HG03565 (cell line): ENCODE measurements around the gene LGALS12.

Experiments
- ATAC-seq: cut with Tn5 transposase; IDR thresholded peaks from one replicate; pipeline ENCODE4 v1.9.1; 2021; ENCODE audit warnings: mild to moderate bottlenecking, moderate library complexity; ENCODE audit not compliant: unreplicated experiment

Gene LGALS12

DNA sequence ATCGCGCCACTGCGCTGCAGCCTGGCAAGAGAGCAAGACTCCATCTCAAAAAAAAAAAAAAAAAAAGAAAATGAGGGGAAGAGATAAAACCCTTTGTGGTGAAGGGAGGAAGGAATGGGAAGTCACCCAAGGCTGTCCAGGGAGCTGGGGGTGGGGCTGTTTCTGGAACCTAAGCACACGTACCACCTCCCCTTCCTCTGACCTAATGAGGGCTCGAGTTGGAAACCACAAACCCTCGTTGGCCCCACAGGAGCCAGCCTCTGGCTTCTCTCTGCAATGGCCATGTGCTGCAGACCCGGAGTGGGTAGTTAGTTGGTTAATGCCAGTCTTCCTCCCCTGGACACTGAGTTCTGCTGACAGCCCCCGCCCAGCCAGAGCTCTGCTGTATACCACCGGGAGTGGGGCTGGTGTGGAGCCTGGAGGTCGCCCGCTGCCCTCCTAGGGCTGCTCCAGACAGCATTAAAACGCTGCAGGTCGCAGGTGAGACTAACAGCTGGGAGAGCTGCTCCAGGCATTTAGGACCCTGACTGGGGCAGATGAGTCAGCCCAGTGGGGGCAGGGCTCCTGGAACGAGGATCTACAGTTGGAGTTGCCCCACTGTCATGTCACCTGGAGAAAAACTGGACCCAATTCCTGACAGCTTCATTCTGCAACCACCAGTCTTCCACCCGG is at the start of gene LGALS12:
LGALS12 (plus strand) TSS at position 228 of the 672 bp plus-strand sequence; CDS start at position 603, 375 bp downstream.
- ATAC-seq: no peak

DNA sequence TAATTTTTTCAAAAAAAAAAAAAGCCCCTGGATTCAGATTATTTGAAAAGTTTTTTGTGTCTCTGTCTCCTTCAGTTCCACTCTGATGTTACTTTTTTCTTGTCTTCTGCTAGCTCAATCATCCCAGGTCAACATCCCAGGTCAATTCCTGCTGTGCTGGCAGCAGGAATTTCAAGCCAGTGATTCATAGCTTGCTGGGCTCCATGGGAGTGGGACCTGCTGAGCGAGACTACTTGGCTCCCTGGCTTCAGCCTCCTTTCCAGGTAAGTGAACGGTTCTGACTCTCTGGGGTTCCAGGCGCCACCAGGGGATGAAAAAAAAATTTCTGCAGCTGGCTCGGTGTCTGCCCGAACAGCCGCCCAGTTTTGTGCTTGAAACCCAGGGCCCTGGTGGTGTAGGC is 46.3 kb upstream of the LGALS12 start:
- ATAC-seq: no peak

- ATAC-seq: no peak
These were observed 43.7 kb upstream of the LGALS12 start for GRCh38 chr11:63462137-63462536.

DNA sequence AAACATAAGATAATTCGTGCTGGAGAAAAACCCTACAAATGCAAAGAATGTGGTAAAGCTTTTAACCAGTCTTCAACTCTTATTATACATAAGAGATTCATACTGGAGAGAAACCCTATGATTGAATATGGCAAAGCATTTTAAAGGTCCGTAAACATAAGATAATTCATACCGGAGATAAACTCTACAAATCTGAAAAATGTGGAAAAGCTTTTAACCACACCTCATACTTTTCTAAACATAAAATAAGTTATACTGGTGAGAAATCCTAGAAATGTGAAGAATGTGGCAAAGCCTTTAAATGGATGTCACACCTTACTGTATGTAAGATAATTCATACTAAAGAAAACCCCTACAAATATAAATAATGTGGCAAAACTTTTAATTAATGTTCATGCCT is 35.6 kb upstream of the LGALS12 start:
- no peak for ATAC-seq

DNA sequence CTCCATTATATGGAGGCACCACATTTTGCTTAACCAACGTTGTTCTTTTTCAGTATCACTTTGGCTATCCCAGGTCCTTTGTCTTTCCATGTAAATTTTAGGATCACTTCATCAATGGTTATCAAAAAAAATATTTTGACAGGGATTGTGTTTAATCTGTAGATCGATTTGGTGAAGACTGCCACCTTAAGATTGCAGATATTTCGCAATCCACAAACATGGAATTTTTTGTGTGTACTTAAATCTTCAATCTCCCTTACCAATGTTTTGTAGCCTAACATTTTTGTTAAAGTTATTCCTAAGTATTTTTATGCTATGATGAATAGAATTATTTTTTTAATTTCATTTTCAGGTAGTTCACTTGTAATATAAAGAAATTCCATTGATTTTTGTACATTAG is 33.5 kb upstream of the LGALS12 start:
- no peak for ATAC-seq

GRCh38 chr11:63476618-63477017 is 29.3 kb upstream of the LGALS12 start:
- ATAC-seq: no peak

DNA sequence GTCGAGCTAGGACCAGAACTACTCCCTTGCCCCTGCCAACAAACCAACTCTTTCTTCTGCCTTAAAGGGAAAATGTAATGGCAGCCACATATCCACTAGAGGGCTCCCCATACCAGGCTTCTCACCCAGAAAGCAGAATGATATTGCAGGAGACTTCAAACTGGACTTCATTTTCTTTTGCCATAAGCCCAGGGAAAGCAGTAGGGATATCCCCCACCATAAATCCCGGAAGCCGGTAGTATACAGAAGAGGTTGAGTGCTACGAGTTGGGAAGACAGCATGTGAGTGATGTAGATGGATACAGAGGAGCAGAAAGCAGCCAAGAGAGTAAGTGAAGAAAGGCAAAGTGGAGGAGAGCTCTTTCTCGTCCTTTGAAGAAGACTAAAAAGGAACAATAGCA is 27.0 kb upstream of the LGALS12 start:
- ATAC-seq: no peak

DNA sequence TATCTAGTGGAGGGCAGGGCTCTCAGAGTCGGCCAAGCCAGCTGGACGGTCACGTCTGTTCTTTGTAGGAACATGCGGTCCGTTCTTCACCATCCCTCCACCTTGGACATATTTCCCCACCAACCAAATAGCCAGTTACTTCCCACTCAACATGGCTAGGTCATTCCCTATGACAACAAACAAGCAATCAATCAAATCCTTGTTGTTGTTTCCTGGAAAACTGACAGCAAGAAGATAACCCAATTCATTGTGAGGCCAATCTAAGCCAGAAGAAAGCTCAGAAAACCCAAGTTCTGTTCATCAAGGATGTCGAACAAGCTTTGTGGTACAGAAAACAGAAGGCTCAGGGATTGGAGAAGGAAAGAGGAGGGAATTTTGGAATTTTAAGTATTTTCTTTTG is 25.8 kb upstream of the LGALS12 start:
- ATAC-seq: no peak

- ATAC-seq: no peak
These were observed 20.1 kb upstream of the LGALS12 start for GRCh38 chr11:63485777-63486176.

DNA sequence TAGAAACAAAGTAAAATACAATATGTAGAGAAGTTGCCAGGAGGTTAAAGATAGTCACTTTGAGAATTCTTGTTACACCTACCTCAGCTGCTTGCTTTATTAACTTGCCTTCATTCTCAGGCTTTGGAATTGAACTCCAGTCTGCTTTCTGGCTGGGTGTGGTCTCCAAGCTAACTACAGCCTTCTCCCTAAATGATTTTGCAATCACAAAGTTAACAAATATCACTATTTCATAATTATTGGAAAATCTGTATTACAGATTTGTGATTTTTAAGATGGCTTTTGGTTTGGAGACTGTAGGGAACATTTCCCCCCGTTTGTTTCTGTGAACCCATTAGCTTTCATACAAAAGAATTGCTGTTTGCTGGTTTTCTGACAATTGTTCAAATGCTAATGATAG is 17.1 kb upstream of the LGALS12 start:
- ATAC-seq: no peak

- no peak for ATAC-seq
These were observed 16.0 kb upstream of the LGALS12 start for GRCh38 chr11:63489879-63490278.

GRCh38 chr11:63490551-63491239 is 15.2 kb upstream of the LGALS12 start, which contains the start of gene PLAAT5:
Gene PLAAT5 (minus strand): TSS chr11:63491167. CDS start chr11:63491034, 133 bp downstream.
- ATAC-seq: no peak

- ATAC-seq: no peak
These were observed 14.7 kb upstream of the LGALS12 start for GRCh38 chr11:63491240-63491587.

GRCh38 chr11:63491636-63492372 is 14.1 kb upstream of the LGALS12 start:
- no peak for ATAC-seq

GRCh38 chr11:63492441-63492840 is 13.4 kb upstream of the LGALS12 start:
- no peak for ATAC-seq

GRCh38 chr11:63493127-63493526 is 12.8 kb upstream of the LGALS12 start:
- no peak for ATAC-seq

GRCh38 chr11:63494975-63495374 is 10.9 kb upstream of the LGALS12 start:
- no peak for ATAC-seq

DNA sequence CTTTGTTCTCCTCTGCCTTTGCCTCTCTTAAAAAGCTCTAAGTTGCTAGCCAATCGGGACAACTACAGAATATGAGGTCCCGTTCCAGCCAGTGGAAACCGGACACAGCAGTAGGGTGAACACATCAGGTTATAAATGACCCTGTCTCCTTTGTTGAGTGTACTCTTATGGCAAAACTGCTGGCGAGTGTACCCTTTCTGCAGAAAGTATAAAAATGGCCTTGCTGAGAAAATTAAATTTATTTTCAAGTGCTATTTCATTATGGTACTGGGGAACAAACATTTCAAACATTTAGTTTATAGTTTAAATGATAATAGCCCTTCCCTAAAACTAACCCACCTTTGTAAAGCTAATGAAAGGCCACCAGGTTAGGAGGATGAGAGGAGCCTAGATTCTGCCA is 6.0 kb upstream of the LGALS12 start:
- ATAC-seq: no peak

- no peak for ATAC-seq
These were observed 4.6 kb upstream of the LGALS12 start for GRCh38 chr11:63501236-63501635.

DNA sequence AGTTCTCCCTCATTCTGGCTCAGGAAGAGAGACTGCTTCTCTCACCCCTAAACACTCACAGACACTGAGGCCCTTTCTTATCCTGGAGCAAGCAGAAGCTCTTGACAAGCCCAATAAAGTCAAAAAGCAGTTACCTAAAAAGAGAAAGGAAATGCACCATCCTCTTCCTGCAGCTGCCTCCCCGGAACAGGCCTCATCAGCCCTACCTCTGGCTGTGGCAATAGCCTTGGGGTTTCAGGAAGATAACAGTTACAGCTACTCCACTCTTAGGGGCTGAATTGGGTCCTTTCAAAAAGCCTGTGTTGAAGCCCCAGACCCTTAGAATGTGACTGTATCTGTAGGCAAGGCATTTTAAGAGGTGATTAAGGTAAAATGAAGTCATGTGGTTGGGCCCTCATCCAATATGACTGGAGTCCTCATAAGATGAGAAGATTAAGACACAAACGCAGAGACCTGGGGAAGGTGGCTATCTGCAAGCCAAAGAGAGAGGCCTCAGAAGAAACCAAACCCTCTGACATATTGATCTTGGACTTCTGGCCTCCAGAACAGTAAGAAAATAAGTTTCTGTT is 3.5 kb upstream of the LGALS12 start:
- ATAC-seq: no peak

DNA sequence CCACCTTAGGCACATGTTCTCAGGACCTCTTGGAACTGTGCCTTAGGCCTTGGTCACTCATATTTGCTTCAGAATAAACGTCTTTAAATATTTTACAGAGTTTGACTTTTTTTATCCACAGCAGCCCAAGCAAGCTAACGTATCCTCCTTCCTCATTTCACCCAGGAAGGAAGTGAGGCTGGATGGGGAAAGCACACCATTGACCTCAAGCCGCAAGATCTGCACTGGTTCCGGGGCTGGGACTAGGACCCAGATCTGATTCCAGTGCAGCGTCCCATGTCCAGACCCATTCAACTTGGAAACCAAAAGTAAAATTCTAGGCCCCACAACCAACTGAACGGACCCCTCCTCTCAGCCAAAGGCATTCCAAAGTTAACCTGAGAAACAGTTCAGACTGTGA is 2.4 kb upstream of the LGALS12 start:
- no peak for ATAC-seq

GRCh38 chr11:63504054-63504453 is 1.8 kb upstream of the LGALS12 start:
- ATAC-seq: no peak
